ENCODE data around the gene KATNB1. TPM values are rescaled to one million over a fixed set of nuclear protein-coding genes. Genes with fewer than 3 reads are reported as not detected.

Gene KATNB1
- polyA plus RNA-seq, 1 donor: 16.2 TPM

DNA sequence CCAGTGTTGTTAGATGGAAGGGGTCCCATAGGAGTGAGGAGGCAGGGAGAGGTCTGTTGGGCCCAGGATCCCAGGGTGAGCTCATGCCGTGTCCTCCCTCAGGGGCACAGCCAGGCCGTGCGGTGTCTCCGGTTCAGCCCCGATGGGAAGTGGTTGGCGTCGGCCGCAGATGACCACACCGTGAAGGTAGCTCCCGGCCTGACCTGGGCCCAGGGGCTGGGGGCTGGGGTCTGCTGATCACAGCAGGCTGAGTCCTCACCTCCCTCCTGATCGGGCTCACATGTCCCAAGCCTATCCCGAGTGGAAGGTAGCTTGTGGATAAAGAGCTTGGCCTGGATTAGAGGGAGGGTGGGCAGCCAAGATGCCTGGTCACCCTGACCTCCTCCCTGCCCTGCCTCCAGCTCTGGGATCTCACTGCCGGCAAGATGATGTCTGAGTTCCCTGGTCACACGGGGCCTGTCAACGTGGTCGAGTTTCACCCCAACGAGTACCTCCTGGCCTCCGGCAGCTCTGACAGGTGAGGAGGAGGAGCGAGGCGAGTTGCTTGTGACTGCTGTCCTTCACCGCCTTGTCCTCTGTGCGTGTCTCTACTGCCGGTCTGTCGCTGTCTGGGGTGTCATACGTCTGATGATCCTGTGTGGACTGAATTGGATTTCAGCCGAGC lies 16.1 kb downstream of the KATNB1 start:
- Histone ChIP-seq H3K36me3 (ENCODE audit: control insufficient read depth, insufficient read depth, low read length) (peaks cover 40% of the 10 kb centered on the region), H3K27ac (ENCODE audit: low read length) (no peak overlapping the region), H3K4me3 (ENCODE audit: low read length) (no peak overlapping the region), H3K27me3 (ENCODE audit: control insufficient read depth, insufficient read depth, low read length) (no peaks in the 10 kb centered on the region), H3K4me1 (ENCODE audit: control insufficient read depth, insufficient read depth, low read length) (peaks cover 11% of the 10 kb centered on the region), H3K9me3 (ENCODE audit: control insufficient read depth, low read depth, low read length) (peaks cover 4% of the 10 kb centered on the region)
- DNase-seq: no peak
- WGBS (ENCODE audit: insufficient coverage, low lambda C conversion rate): no CpG with 5 or more reads among the region's 26 CpGs

GRCh38 chr16:57752203-57752580 lies 16.6 kb downstream of the KATNB1 start:
- Histone ChIP-seq H3K9me3 (ENCODE audit: control insufficient read depth, low read depth, low read length) (peaks cover 4% of the 10 kb centered on the region), H3K4me1 (ENCODE audit: control insufficient read depth, insufficient read depth, low read length) (peaks cover 15% of the 10 kb centered on the region), H3K36me3 (ENCODE audit: control insufficient read depth, insufficient read depth, low read length) (peaks cover 40% of the 10 kb centered on the region), H3K27ac (ENCODE audit: low read length) (no peak overlapping the region), H3K4me3 (ENCODE audit: low read length) (no peak overlapping the region), H3K27me3 (ENCODE audit: control insufficient read depth, insufficient read depth, low read length) (no peaks in the 10 kb centered on the region)
- DNase-seq: no peak
- no CpG with 5 or more reads among the region's 6 CpGs for WGBS (ENCODE audit: insufficient coverage, low lambda C conversion rate)

DNA sequence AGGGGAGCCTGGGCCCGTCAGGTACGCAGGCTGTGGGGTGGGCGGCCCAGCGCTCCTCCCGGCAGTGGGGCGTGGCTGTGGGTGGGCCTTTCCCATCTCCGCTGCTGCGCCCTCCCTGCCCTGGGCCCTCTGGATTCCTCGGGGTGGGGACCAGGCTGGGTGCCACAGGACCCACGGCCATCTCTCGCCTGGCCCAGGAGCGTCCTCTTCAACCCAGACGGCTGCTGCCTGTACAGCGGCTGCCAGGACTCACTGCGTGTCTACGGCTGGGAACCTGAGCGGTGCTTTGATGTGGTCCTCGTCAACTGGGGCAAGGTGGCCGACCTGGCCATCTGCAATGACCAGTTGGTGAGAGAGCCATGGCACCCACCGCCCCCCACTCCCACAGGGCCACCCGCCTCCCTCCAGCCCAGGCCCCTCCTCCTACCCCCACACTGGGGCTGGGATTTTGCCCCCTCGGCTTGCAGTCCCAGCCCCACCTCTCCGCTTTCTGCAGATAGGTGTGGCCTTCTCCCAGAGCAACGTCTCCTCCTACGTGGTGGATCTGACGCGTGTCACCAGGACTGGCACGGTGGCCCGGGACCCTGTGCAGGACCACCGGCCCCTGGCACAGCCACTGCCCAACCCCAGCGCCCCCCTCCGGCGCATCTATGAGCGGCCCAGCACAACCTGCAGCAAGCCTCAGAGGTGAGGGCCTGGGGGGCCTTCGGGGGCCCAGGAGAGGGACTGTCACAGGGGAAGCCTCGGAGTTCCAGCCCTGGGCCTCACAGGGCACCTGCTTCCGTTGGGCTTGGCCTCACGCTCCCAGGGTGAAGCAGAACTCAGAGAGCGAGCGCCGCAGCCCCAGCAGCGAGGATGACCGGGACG lies 17.2 kb downstream of the KATNB1 start:
- WGBS (ENCODE audit: insufficient coverage, low lambda C conversion rate): no CpG with 5 or more reads among the region's 44 CpGs
- Histone ChIP-seq H3K9me3 (ENCODE audit: control insufficient read depth, low read depth, low read length) (peaks cover 4% of the 10 kb centered on the region), H3K27me3 (ENCODE audit: control insufficient read depth, insufficient read depth, low read length) (no peaks in the 10 kb centered on the region), H3K4me1 (ENCODE audit: control insufficient read depth, insufficient read depth, low read length) (peaks cover 15% of the 10 kb centered on the region), H3K36me3 (ENCODE audit: control insufficient read depth, insufficient read depth, low read length) (peaks cover 44% of the 10 kb centered on the region), H3K27ac (ENCODE audit: low read length) (no peak overlapping the region), H3K4me3 (ENCODE audit: low read length) (no peak overlapping the region)
- DNase-seq: no peak

GRCh38 chr16:57753448-57754353 lies 18.1 kb downstream of the KATNB1 start:
- H3K27me3 ChIP-seq (ENCODE audit: control insufficient read depth, insufficient read depth, low read length): no peaks in the 10 kb centered on the region
- H3K36me3 ChIP-seq (ENCODE audit: control insufficient read depth, insufficient read depth, low read length): peaks cover 44% of the 10 kb centered on the region
- DNase-seq: no peak
- H3K9me3 ChIP-seq (ENCODE audit: control insufficient read depth, low read depth, low read length): peaks cover 4% of the 10 kb centered on the region
- no peak overlapping the region for H3K27ac ChIP-seq (ENCODE audit: low read length)
- no CpG with 5 or more reads among the region's 32 CpGs for WGBS (ENCODE audit: insufficient coverage, low lambda C conversion rate)
- no peak overlapping the region for H3K4me3 ChIP-seq (ENCODE audit: low read length)
- H3K4me1 ChIP-seq (ENCODE audit: control insufficient read depth, insufficient read depth, low read length): peaks cover 15% of the 10 kb centered on the region

DNA sequence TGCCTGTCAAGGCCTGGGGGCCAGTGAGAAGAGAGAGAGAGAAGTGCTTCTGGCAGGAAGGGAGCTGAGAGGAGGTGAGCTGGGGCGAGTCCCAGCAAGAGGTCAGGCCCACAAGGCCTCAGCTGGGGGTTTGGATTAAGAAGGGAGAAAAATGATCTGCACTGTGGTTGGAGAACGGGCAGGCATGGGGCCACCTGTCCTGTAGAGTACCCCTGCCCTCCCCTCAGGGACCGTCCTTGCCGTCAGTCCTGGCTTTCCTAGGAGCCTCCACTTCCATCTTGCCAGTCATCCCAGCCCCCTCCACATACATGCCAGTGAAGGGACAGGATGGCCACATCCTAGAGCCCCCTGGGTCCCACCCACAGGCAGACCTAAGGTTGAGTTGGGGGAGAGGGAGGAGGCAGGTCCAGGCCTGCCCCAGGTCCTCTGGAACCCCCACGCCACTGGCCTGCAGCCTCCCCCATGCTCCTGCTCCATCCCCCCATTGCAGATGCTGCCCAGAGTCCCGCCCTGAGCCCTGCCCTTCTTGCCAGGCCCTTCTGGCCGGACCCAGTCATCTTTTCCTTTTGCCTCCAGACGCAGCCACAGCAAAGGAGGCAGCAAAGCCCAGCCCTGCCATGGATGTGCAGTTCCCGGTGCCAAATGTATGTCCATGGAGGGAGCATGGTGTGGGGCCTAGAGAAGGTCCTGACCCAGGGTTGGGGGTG lies 18.9 kb downstream of the KATNB1 start:
- no peaks in the 10 kb centered on the region for H3K27me3 ChIP-seq (ENCODE audit: control insufficient read depth, insufficient read depth, low read length)
- WGBS (ENCODE audit: insufficient coverage, low lambda C conversion rate): no CpG with 5 or more reads among the region's 9 CpGs
- H3K9me3 ChIP-seq (ENCODE audit: control insufficient read depth, low read depth, low read length): peaks cover 4% of the 10 kb centered on the region
- peaks cover 51% of the 10 kb centered on the region for H3K36me3 ChIP-seq (ENCODE audit: control insufficient read depth, insufficient read depth, low read length)
- no peak overlapping the region for H3K27ac ChIP-seq (ENCODE audit: low read length)
- no peak for DNase-seq
- H3K4me3 ChIP-seq (ENCODE audit: low read length): no peak overlapping the region
- peaks cover 15% of the 10 kb centered on the region for H3K4me1 ChIP-seq (ENCODE audit: control insufficient read depth, insufficient read depth, low read length)

GRCh38 chr16:57755061-57755684 lies 19.6 kb downstream of the KATNB1 start:
- Histone ChIP-seq H3K9me3 (ENCODE audit: control insufficient read depth, low read depth, low read length) (peaks cover 4% of the 10 kb centered on the region), H3K27me3 (ENCODE audit: control insufficient read depth, insufficient read depth, low read length) (no peaks in the 10 kb centered on the region), H3K4me3 (ENCODE audit: low read length) (no peak overlapping the region), H3K36me3 (ENCODE audit: control insufficient read depth, insufficient read depth, low read length) (peaks cover 58% of the 10 kb centered on the region), H3K4me1 (ENCODE audit: control insufficient read depth, insufficient read depth, low read length) (peaks cover 15% of the 10 kb centered on the region), H3K27ac (ENCODE audit: low read length) (no peak overlapping the region)
- WGBS (ENCODE audit: insufficient coverage, low lambda C conversion rate): no CpG with 5 or more reads among the region's 24 CpGs
- DNase-seq: no peak

- H3K9me3 ChIP-seq (ENCODE audit: control insufficient read depth, low read depth, low read length): peaks cover 4% of the 10 kb centered on the region
- peaks cover 15% of the 10 kb centered on the region for H3K4me1 ChIP-seq (ENCODE audit: control insufficient read depth, insufficient read depth, low read length)
- no CpG with 5 or more reads among the region's 18 CpGs for WGBS (ENCODE audit: insufficient coverage, low lambda C conversion rate)
- H3K4me3 ChIP-seq (ENCODE audit: low read length): no peak overlapping the region
- no peak overlapping the region for H3K27ac ChIP-seq (ENCODE audit: low read length)
- DNase-seq: no peak
- no peaks in the 10 kb centered on the region for H3K27me3 ChIP-seq (ENCODE audit: control insufficient read depth, insufficient read depth, low read length)
- H3K36me3 ChIP-seq (ENCODE audit: control insufficient read depth, insufficient read depth, low read length): peaks cover 65% of the 10 kb centered on the region
These were observed 20.3 kb downstream of the KATNB1 start for GRCh38 chr16:57755726-57756423.

DNA sequence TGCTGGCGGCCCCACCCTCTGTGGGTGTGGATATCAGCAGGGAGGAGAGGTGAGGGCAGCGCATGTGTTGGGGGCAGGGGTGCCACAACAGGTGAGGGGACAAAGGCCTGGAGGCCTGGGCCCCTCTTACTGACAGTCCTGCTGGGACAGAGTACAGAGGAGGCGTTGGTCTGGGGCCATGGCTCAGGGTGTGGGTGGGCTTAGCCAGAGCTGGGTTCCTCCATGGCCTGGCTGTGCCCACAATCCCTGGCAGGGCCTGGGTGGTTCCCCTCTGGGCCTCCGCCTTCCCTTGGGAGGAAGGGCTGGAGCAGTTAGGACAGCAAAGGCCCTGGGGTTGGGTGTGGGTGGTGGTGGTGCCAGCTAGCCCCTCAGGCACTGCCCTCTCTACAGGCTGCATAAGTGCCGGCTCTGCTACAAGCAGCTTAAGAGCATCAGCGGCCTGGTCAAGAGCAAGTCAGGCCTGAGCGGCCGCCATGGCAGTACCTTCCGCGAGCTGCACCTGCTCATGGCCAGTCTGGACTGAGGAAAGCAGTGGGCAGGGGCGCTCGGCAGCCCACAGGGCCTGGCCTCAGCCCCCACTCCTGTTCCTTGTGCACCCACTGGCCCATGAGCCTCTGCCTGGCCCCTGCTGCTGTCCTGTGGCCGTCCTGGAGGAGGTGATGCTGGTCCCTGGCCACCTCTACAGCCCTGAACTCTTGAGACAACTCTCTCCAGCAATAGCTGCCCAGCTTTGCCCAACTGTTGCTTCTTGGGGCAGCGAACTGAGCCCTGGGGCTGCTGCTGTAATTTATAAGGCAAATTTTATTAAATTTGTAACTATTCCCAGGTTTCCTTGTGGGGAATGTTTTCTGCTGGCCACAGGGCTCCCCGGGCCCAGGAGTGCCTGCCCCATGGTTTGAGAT lies 21.1 kb downstream of the KATNB1 start:
- no peak overlapping the region for H3K4me3 ChIP-seq (ENCODE audit: low read length)
- H3K9me3 ChIP-seq (ENCODE audit: control insufficient read depth, low read depth, low read length): peaks cover 4% of the 10 kb centered on the region
- H3K27me3 ChIP-seq (ENCODE audit: control insufficient read depth, insufficient read depth, low read length): no peaks in the 10 kb centered on the region
- no CpG with 5 or more reads among the region's 15 CpGs for WGBS (ENCODE audit: insufficient coverage, low lambda C conversion rate)
- peaks cover 67% of the 10 kb centered on the region for H3K36me3 ChIP-seq (ENCODE audit: control insufficient read depth, insufficient read depth, low read length)
- H3K27ac ChIP-seq (ENCODE audit: low read length): peak overlapping the region; percentile 25
- DNase-seq: peak; percentile 70 to 81
- H3K4me1 ChIP-seq (ENCODE audit: control insufficient read depth, insufficient read depth, low read length): peaks cover 15% of the 10 kb centered on the region
